Activated CD4-positive, CD25-positive, alpha-beta regulatory T cell treated with anti-CD3 and anti-CD28 coated beads, Interleukin-2, amount 50 U/mL, for 16 hours (primary cell): ENCODE measurements around the gene CYB5A.

Experiments used
- DNase-seq: peaks from one replicate; pipeline ENCODE4 v3.0.0-alpha.2; 2020; ENCODE audit warnings: low read depth, low spot score

Gene CYB5A

DNA sequence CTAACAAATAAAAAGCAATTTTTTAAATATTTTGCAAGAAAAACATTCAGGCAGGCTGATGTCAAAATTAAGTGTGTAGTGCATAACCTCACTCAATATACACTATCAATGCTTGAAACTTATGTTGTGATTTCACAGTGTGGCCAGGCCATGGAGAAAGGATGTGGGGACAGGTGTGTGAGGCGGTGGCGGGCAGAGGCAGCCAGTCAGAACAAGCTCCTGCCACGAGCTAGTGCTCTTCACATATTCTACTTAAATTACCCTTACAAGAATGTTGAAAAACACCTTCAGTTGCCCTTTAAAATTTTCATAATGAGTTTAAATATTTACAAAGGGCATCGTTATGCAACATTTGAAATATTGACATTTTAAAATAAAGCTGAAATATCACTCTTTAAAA lies 43.2 kb downstream of the CYB5A start:
- no peak for DNase-seq

DNA sequence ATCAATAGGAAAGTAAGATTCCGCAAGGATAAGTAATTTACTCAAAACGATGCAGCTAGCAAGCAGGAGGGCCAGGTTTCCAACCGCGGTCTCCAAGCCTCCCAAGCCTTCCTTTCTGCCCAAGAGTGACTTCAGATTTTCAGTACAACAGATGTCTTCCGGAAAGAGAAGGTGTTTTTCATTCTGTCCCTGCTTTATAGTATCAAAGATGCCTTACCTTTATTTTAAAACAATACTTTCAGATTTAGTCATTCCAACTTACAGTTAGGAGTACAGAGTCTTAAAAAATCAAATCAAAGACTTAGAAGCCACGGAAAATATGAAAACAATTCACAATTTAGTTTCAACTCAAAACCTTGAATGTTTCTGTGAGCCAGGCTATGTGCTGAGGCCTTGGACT lies 43.6 kb downstream of the CYB5A start:
- DNase-seq = no peak

GRCh38 chr18:74244554-74244953 lies 47.2 kb downstream of the CYB5A start:
- DNase-seq = no peak

DNA sequence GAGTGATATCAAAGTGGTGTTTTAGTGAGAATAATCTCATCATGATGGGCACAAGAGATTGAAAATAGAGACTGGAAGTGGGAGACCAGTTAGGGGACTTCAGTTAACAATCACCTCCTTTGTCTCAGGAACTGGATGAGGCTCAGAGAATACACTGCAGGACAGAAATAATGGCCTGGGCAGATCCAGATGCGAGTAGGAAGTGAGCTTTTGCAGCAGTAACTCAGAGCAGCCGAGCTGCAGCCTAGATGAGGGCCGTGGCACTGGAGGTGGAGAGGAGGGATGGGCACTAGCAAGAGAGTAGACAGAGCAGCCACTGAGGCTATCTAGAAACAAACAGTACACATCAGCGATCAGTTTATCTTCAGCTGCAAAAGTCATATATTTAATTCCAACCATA lies 48.6 kb downstream of the CYB5A start:
- DNase-seq = no peak

DNA sequence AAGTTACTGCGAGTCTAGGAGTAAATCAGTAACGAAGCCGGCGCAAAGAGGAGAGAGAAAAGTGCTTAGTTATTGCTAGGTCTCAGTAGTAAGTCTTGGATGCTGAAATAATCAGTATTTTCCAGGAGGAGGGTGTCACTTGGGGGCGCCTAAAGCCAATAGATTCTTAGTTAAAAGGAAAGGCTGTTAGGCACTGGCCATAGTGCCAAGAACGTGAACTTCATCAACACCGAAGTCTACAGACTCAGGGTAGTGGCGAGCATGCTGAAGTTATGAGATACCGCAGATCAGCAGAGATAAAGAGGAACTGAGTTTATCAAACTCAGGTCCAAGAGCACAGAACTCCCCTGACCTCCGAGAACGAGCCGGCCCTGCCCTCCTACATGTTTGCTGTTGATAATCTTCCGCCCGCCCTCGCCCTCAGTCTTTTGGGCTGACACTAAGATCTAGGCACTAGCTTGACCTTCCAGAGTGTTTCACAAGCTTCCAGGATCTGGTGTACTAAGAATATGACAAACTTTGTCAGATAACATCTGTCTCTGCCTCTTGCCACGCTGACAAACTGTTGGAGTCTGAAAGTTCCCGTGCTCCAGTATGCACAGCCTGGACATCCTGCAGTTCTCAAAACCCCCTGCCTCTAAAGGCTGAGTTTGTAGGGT lies 49.2 kb downstream of the CYB5A start:
- no peak for DNase-seq

DNA sequence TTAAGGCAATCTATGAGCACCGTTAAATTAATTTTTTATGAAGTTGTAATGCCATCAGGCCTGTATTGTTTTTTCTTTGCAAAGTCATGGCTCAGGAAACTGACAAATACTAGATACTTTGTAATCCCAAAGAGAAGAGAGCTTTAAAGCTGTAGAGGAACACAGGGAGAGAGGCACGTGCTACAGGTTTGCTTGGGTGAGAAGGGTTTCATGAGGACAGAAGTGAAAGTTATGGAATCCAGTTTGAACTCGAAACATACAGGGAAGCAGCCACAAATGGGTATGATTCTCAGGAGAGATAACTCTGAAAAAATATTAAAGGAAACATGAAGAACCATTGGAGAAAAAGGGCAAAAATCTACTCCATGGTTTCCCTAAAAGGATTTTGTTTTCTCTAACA lies 49.8 kb downstream of the CYB5A start:
- DNase-seq = no peak

DNA sequence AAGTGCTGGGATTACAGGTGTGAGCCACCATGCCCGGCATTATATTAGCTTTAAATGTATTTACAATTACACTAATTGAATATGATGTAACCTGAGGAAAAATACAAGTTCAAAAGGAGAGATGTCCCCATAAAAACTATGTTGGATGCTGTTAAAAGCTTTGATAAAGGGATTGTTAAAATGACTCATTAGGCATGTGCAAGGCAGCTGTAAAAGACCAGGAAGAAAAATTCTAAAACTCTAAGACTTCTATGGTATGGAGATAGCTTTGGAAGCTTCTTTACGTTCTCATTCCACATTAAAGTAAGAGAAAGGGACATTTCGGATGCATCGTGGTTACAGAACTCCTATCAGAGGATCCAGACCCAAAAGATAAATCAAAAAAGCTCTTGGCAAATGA lies 50.3 kb downstream of the CYB5A start:
- DNase-seq = no peak

DNA sequence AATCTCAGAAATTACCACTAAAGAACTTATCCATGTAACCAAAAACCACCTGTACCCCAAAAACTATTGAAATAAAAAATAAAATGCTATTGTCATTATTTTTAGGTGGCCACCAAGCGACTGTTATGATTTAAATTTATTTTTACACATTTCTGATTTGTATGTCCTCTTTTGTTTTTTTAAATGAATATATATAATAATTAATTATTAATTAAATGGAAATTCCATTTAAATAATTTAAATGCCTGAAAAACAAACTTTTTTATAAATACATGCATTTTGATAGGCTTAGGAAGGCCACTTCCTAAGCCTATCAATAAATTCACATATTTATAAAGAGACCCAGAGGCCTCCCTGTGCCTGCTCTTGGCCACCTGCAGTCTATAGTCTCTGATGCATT lies 52.2 kb downstream of the CYB5A start:
- no peak for DNase-seq

DNA sequence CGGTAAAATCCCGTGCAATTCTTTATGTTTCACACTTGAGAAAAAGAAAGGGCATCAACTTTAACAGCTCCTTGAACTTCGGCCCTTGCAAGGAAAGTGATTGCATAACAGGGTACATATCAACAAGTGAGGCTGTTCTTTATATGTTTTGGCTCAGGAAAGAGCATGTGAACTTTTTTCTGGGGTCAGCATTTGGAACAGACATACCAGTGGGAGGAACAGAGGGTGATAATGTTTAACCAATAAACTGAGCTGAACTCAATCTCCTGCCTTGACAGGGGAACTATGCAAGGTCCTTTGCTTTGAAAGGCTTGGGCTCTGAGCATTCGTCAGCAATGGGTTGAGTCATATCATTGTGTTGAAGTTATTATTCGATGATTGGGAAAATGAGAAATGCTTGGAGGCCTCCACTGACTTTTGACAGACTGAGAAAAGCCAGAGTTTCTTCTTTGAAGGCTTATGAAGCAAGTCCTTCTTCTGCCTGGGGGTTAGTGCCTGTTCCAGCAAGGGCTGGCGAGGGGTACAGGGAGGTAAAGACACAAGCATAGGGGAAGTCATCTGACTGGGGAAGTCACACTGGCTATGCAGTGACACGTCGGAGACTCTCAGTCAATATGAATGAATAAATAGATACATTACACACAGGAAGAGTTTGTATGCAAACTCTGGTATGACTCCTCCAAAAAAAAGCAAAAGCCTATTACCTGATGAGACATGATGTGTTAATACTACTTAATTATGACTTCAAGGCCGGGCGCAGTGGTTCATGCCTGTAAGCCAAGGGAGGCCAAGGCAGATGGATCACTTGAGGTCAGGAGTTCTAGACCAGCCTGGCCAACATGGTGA lies 57.2 kb downstream of the CYB5A start:
- no peak for DNase-seq

DNA sequence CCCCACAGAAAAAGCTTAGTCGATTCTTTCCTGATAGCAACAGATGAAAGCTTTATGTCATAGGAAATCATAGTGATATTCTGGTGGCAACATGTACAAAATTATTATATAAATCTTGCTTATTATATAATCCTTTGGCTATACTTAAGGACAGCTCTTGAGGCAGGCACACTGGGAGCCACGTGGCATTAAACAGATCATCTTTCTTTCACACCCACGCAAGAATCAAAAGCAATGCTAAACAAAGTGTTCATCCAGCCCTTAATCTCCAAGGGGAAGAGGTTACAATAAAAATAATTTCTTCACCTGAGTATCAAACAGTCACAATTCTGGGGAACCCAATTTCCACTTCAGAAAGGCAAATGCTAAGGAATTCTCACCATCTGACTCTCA lies 57.8 kb downstream of the CYB5A start:
- no peak for DNase-seq

GRCh38 chr18:74230922-74231714 lies 60.6 kb downstream of the CYB5A start:
- no peak for DNase-seq

GRCh38 chr18:74229891-74230290 lies 61.9 kb downstream of the CYB5A start:
- no peak for DNase-seq

- DNase-seq = no peak
These were observed 62.8 kb downstream of the CYB5A start for GRCh38 chr18:74229005-74229404.

- no peak for DNase-seq
These were observed 63.5 kb downstream of the CYB5A start for GRCh38 chr18:74228312-74228711.

GRCh38 chr18:74226666-74227065 lies 65.1 kb downstream of the CYB5A start:
- no peak for DNase-seq

GRCh38 chr18:74226156-74226555 lies 65.6 kb downstream of the CYB5A start:
- DNase-seq = no peak

- DNase-seq = no peak
These were observed 66.4 kb downstream of the CYB5A start for GRCh38 chr18:74225193-74225840.

- DNase-seq = no peak
These were observed 68.9 kb downstream of the CYB5A start for GRCh38 chr18:74222710-74223494.

DNA sequence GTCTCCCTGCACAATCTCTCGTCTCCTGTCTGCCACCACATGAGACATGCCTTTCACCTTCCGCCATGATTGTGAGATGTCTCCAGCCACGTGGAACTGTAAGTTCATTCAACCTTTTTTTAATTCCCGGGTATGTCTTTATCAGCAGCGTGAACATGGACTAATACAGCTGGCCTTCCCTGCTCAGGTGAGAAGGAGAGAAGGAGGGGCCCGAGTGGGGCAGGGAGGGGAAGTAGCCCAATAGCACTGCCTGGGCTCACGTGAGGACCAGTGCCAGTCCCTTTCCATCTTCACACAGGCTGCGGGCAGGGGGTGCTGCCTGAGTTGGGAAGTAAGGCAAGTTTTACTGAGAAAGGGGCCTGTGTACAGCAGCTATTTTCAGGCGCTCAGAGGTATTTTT lies 70.7 kb downstream of the CYB5A start:
- DNase-seq = no peak

GRCh38 chr18:74219056-74219455 lies 72.7 kb downstream of the CYB5A start:
- DNase-seq = no peak

DNA sequence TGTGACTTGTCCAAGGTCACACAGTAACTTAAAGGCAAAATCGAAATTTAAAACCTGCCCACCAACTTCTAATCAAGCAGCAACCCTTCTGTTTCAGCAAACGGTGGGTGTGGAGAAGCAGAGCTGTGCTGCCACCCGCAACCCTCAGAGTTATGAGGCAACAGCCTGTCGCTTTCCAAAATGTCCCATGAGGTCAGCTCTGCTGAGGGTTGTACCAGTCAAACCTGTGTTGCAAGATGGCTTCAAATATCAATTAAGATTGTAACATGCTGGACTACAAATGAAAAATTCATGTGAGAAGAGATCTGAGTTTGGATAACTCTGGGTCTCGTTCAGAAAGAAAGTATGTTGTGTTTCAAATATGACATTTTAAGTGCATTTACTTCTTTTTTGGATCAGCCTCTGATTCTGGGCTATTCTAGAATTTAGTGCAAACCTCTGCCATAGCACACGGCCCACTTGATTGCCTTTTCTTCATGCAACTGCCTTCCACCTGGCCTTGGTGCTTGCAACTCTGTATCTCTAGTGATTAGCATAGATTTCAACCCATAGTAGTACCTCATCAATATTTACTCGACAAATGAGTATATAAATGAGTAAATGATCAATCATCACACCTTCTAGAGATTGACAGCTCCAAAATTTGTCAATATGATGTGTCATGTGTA lies 74.2 kb downstream of the CYB5A start:
- no peak for DNase-seq
